Measurements from ENCODE around the gene NPLOC4. TPM values are rescaled to one million over a fixed set of nuclear protein-coding genes. Genes with fewer than 3 reads are reported as not detected.

Gene NPLOC4
- total and polyA plus RNA-seq, 2 of the 13 experiments (the other 11 are each of a cell fraction or from before 2014, with no cell fraction given) = 57.0 to 97.0 TPM

GRCh38 chr17:81535007-81535328 lies 101.9 kb downstream of the NPLOC4 start:
- no peak for DNase-seq (ENCODE audit: low spot score)
- Histone ChIP-seq H3K36me3 (replicated peaks in 1 of 2; ENCODE audit: control insufficient read depth in 1 of 2, insufficient read depth in 2 of 2, low read length in 2 of 2) (no peaks in the 10 kb centered on the region), H4K20me1 (ENCODE audit: insufficient read depth, low read length) (no peaks in the 10 kb centered on the region), H3K79me2 (ENCODE audit: insufficient read depth, low read length) (no peaks in the 10 kb centered on the region), H3K4me2 (ENCODE audit: low read depth, low read length) (no peak overlapping the region), H3K9ac (ENCODE audit: insufficient read depth, low read depth, low read length) (no peak overlapping the region), H3K27ac (ENCODE audit: extremely low read length, insufficient read depth, low read length) (no peak overlapping the region), H3K27me3 (ENCODE audit: control insufficient read depth in 1 of 2, insufficient read depth in 2 of 2, low read length in 2 of 2) (peaks cover 0 to 7% of the 10 kb centered on the region in 2 experiments; a peak in 2 of 5 replicates), H3K9me3 (ENCODE audit: low read length) (peaks cover 15% of the 10 kb centered on the region; the same call in 1 of the 2 replicates), H2AFZ (ENCODE audit: low read length) (no peak overlapping the region), H3K4me3 (replicated peaks in 1 of 3; ENCODE audit: insufficient read depth in 1 of 3, low read depth in 2 of 3, low read length in 3 of 3) (no peak overlapping the region), H3K4me1 (ENCODE audit: insufficient read depth, low read length) (peaks cover 13% of the 10 kb centered on the region)
- intact Hi-C loops (cut with micrococcal nuclease; ENCODE audit: unreplicated experiment) = no loop called here
- TF ChIP-seq TCF7 (IDR thresholded peaks at IDR 0.05; ENCODE audit: low read depth) = no peak
- TF ChIP-seq ZNF570 (CRISPR knock-in tag; IDR thresholded peaks at IDR 0.05; ENCODE audit: borderline replicate concordance) = no peak
- peak; percentile 11; the same call in 1 of the 2 replicates for TF ChIP-seq POLR2G (IDR thresholded peaks at IDR 0.05; ENCODE audit: low read depth, low read length)
- TF ChIP-seq E2F1 (CRISPR knock-in tag; IDR thresholded peaks at IDR 0.05) = no peak
- TF ChIP-seq ELK4 (CRISPR knock-in tag; IDR thresholded peaks at IDR 0.05; ENCODE audit: borderline replicate concordance) = no peak
- no peak for FAIRE-seq
- no peak for ATAC-seq
- in situ Hi-C loops (cut with HindIII; ENCODE audit: extremely low pct_ligation_motif_present, low pct_unique_long_range_greater_than_20kb) = no loop called here
- BruUV-seq (replicated peaks) = no TSS peak
- 89% methylated on average over 5 of the region's 5 CpGs for WGBS (ENCODE audit: low lambda C conversion rate)
- ChIA-PET CTCF (ENCODE audit: low intra/inter-chr PET ratio, low total read pairs) (no interaction called here), POLR2A (no interaction called here)

Measured in HepG2 (cell line).